Measurements from ENCODE around the gene TCTN1. TPM values are rescaled to one million over a fixed set of nuclear protein-coding genes. Genes with fewer than 3 reads are reported as not detected.
A peak's percentile ranks its signal among the peaks of the same experiment; 100 is the strongest.

TCTN1 gene
- total RNA-seq, 1 donor from 2014 or later = 24.4 TPM

DNA sequence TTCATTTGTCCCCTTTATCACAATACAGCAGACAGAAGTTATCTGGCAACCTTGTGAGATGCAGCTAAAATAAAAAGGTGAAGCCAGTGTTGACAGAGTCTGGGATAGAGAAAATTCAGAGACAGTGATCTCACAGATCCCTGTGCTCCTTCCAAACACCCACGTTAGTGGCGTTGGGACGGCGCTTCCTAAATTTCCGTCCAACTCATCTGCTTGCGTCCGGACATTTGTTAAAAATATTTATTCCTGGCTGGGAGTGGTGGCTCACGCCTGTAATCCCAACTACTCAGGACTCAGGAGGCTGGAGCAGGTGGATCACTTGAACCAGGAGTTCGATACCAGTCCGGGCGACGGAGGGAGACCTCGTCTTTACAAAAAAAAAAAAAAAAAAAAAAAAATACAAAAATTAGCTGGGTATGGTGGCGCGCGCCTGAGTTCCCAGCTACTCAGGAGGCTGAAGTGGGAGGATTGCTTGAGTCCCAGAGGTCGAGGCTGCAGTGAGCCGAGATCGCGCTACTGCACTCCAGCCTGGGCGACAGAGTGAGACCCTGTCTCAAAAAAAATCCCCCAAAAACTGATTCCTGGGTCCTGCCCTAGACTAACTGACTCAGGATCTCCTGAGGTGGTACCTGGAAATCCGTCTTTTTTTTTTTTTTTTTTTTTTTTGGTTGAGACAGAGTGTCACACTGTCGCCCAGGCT, 708 bp upstream of the TCTN1 start:
- no peaks in the 10 kb centered on the region for H3K36me3 Mint-ChIP-seq (ENCODE audit: low read depth, unreplicated experiment)
- DNase-seq (ENCODE audit: low spot score) = no peak
- H3K9me3 Mint-ChIP-seq (ENCODE audit: unreplicated experiment) = no peaks in the 10 kb centered on the region
- H3K4me1 Mint-ChIP-seq (ENCODE audit: unreplicated experiment) = no peaks in the 10 kb centered on the region
- TF ChIP-seq, protein P1, sequence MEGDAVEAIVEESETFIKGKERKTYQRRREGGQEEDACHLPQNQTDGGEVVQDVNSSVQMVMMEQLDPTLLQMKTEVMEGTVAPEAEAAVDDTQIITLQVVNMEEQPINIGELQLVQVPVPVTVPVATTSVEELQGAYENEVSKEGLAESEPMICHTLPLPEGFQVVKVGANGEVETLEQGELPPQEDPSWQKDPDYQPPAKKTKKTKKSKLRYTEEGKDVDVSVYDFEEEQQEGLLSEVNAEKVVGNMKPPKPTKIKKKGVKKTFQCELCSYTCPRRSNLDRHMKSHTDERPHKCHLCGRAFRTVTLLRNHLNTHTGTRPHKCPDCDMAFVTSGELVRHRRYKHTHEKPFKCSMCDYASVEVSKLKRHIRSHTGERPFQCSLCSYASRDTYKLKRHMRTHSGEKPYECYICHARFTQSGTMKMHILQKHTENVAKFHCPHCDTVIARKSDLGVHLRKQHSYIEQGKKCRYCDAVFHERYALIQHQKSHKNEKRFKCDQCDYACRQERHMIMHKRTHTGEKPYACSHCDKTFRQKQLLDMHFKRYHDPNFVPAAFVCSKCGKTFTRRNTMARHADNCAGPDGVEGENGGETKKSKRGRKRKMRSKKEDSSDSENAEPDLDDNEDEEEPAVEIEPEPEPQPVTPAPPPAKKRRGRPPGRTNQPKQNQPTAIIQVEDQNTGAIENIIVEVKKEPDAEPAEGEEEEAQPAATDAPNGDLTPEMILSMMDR (IDR thresholded peaks at IDR 0.05; ENCODE audit: unreplicated experiment) = no peak
- peaks cover 1% of the 10 kb centered on the region for H3K27me3 Mint-ChIP-seq (ENCODE audit: unreplicated experiment)
- H3K4me3 Mint-ChIP-seq (ENCODE audit: unreplicated experiment) = peak overlapping the region; percentile 88
- no peak overlapping the region for H3K27ac Mint-ChIP-seq (ENCODE audit: unreplicated experiment)

DNA sequence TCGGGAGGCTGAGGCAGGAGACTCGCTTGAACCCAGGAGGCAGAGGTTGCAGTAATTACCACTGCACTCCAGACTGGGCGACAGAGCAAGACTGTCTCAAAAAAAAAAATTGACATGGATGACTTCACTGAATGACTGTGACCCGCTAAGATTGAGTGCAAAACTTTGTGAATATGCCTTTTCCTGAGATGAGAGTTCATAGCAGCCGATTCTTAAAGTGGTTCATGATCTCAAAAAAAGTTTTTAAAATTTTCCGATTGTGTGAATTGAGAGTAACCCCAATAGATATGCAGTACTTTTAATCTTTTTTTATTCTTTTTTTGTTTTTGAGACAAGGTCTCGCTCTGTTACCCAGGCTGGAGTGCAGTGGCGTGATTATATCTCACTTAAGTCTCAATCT, 1.2 kb downstream of the TCTN1 start:
- TF ChIP-seq, protein P1 (IDR thresholded peaks at IDR 0.05; ENCODE audit: unreplicated experiment) = no peak
- H3K27me3 Mint-ChIP-seq (ENCODE audit: unreplicated experiment) = peaks cover 1% of the 10 kb centered on the region
- no peak overlapping the region for H3K27ac Mint-ChIP-seq (ENCODE audit: unreplicated experiment)
- no peaks in the 10 kb centered on the region for H3K4me1 Mint-ChIP-seq (ENCODE audit: unreplicated experiment)
- H3K36me3 Mint-ChIP-seq (ENCODE audit: low read depth, unreplicated experiment) = no peaks in the 10 kb centered on the region
- H3K4me3 Mint-ChIP-seq (ENCODE audit: unreplicated experiment) = no peak overlapping the region
- no peaks in the 10 kb centered on the region for H3K9me3 Mint-ChIP-seq (ENCODE audit: unreplicated experiment)
- DNase-seq (ENCODE audit: low spot score) = no peak

DNA sequence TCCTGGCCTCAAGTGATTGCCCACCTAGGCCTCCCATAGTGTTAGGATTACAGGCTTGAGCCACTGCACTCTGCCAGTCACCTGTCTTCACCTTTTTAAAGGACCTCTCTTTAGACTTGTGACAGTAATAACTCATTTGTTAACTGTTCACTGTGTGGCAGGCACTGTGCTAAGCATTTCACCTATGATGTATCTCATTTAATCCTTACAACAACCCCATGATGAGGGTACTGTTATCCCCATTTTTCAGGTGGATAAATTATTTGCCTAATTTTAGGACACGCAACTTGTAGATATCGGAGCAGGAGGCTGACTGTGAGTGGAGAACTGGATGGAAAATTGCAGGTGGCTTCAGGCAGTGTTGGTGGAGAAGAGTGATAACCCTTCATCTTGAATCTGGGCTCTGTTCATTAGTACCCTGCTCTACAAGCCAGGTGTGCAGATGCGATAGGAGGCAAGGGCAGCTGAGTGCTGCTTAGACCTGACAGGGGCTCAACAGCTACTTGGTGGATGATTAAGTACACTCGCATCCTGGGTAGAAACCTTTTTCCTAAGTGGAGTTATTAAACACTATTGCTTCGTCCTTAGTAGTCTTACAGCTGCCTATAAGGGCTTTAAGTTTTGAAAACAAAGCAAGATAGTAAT, 2.7 kb downstream of the TCTN1 start:
- TF ChIP-seq, protein P1 (IDR thresholded peaks at IDR 0.05; ENCODE audit: unreplicated experiment) = no peak
- H3K27ac Mint-ChIP-seq (ENCODE audit: unreplicated experiment) = no peak overlapping the region
- H3K4me1 Mint-ChIP-seq (ENCODE audit: unreplicated experiment) = no peaks in the 10 kb centered on the region
- H3K4me3 Mint-ChIP-seq (ENCODE audit: unreplicated experiment) = no peak overlapping the region
- no peaks in the 10 kb centered on the region for H3K27me3 Mint-ChIP-seq (ENCODE audit: unreplicated experiment)
- no peaks in the 10 kb centered on the region for H3K9me3 Mint-ChIP-seq (ENCODE audit: unreplicated experiment)
- no peak for DNase-seq (ENCODE audit: low spot score)
- no peaks in the 10 kb centered on the region for H3K36me3 Mint-ChIP-seq (ENCODE audit: low read depth, unreplicated experiment)

DNA sequence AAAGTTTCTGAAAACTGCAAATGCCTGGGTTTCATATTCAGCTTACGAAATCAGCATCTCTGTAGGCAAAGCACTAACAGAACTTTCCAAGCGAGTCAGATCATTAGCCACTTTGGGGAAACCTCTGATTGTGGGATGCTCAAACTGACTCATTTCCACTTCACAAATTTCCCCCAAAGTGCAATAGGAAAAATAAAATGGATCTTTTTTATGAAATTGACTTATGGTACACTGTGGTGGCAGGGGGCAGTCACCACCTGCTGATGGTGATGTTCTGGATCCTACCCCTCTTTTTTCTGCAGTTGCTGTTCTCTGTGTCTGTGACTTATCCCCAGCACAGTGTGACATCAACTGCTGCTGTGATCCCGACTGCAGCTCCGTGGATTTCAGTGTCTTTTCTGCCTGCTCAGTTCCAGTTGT, 5.6 kb downstream of the TCTN1 start:
- no peak for DNase-seq (ENCODE audit: low spot score)
- peaks cover 2% of the 10 kb centered on the region for H3K27me3 Mint-ChIP-seq (ENCODE audit: unreplicated experiment)
- TF ChIP-seq, protein P1 (IDR thresholded peaks at IDR 0.05; ENCODE audit: unreplicated experiment) = no peak
- no peaks in the 10 kb centered on the region for H3K9me3 Mint-ChIP-seq (ENCODE audit: unreplicated experiment)
- H3K4me3 Mint-ChIP-seq (ENCODE audit: unreplicated experiment) = no peak overlapping the region
- no peak overlapping the region for H3K27ac Mint-ChIP-seq (ENCODE audit: unreplicated experiment)
- H3K4me1 Mint-ChIP-seq (ENCODE audit: unreplicated experiment) = no peaks in the 10 kb centered on the region
- peaks cover 5% of the 10 kb centered on the region for H3K36me3 Mint-ChIP-seq (ENCODE audit: low read depth, unreplicated experiment)

DNA sequence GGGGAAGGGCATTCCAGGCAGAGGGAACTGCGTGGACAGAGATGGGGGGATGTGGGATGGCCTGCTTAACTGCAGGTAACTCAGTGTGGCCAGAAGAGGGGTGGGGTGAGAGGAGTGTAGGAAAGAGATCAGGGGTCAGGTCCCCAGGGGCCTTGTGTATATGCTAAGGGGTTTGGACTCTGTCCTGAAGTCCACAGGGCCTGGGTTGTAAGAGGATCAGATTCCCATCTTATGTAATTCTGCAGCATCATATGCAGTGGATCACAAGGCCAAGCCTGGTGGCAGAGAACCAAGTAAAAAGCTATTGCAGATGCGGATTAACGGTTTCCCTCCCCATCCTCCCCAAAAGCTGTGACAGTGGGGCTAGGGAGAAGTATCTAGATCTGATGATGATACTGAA, 8.7 kb downstream of the TCTN1 start:
- no peaks in the 10 kb centered on the region for H3K9me3 Mint-ChIP-seq (ENCODE audit: unreplicated experiment)
- H3K36me3 Mint-ChIP-seq (ENCODE audit: low read depth, unreplicated experiment) = peaks cover 5% of the 10 kb centered on the region
- H3K27ac Mint-ChIP-seq (ENCODE audit: unreplicated experiment) = no peak overlapping the region
- TF ChIP-seq, protein P1 (IDR thresholded peaks at IDR 0.05; ENCODE audit: unreplicated experiment) = no peak
- H3K4me1 Mint-ChIP-seq (ENCODE audit: unreplicated experiment) = no peaks in the 10 kb centered on the region
- DNase-seq (ENCODE audit: low spot score) = no peak
- H3K27me3 Mint-ChIP-seq (ENCODE audit: unreplicated experiment) = peaks cover 4% of the 10 kb centered on the region
- H3K4me3 Mint-ChIP-seq (ENCODE audit: unreplicated experiment) = no peak overlapping the region

Data from endothelial cell (in vitro differentiated cells).